ENCODE results near the gene CDT1. TPM values are rescaled to one million over a fixed set of nuclear protein-coding genes. Genes with fewer than 3 reads are reported as not detected.

Gene CDT1
- total RNA-seq, 1 experiment from 2014 or later: 74.1 TPM

GRCh38 chr16:88856828-88857727, 53.5 kb downstream of the CDT1 start, which contains the start of the genes GALNS and TRAPPC2L:
Gene GALNS, minus strand, starts transcription at chr16:88856947. Its CDS starts 70 bp downstream, at chr16:88856877.
Gene TRAPPC2L, plus strand, starts transcription at chr16:88857127. Its CDS starts 24 bp downstream, at chr16:88857151.
- DNase-seq: peak; percentile 96
- no peak within 1 kb of the TSS for H2BK20ac ChIP-seq (ENCODE audit: low read depth, low read length, poor library complexity, severe bottlenecking)
- H3K14ac ChIP-seq (ENCODE audit: insufficient read depth, low read length): peak within 1 kb of the TSS; percentile 48
- peaks cover 9 to 18% of the 10 kb centered on the region in 2 experiments for H3K4me1 Mint-ChIP-seq
- H3K36me3 Mint-ChIP-seq (ENCODE audit: insufficient read depth in 1 of 3, low read depth in 3 of 3): peaks cover 24 to 34% (median 26%) of the 10 kb centered on the region in 3 experiments
- no peak within 1 kb of the TSS for H2BK15ac ChIP-seq (ENCODE audit: low read depth, low read length)
- no peak within 1 kb of the TSS for H3K27ac ChIP-seq (ENCODE audit: insufficient read length, low read depth, low read length)
- no peak within 1 kb of the TSS for H2AK5ac ChIP-seq (ENCODE audit: insufficient read length, low read length)
- no peaks in the 10 kb centered on the region for H4K20me1 ChIP-seq (ENCODE audit: control insufficient read depth, insufficient read depth, insufficient read length)
- no peaks in the 10 kb centered on the region for H3K79me2 ChIP-seq (ENCODE audit: insufficient read depth, low read length)
- peak within 1 kb of the TSS; percentile 24 to 98 (median 89); a peak in 6 of 7 replicates for H3K27ac Mint-ChIP-seq
- H3K9ac ChIP-seq (ENCODE audit: extremely low read depth, insufficient read length, low read length): peak within 1 kb of the TSS; percentile 83
- H3K79me1 ChIP-seq (ENCODE audit: insufficient read depth, low read depth, low read length, poor library complexity, severe bottlenecking): no peaks in the 10 kb centered on the region
- no peak within 1 kb of the TSS for H3K23ac ChIP-seq (ENCODE audit: insufficient read length, low read depth, low read length)
- H2BK120ac ChIP-seq (ENCODE audit: low read depth, low read length, poor library complexity, severe bottlenecking): no peak within 1 kb of the TSS
- no peaks in the 10 kb centered on the region for H3K27me3 Mint-ChIP-seq (ENCODE audit: low read depth)
- H2AFZ ChIP-seq (ENCODE audit: low read length): no peak within 1 kb of the TSS
- peak within 1 kb of the TSS; percentile 98 for H3K4me2 ChIP-seq (ENCODE audit: insufficient read depth, insufficient read length, low read length)
- no CpG with 5 or more reads among the region's 87 CpGs for WGBS (ENCODE audit: extremely low coverage, insufficient read length, low lambda C conversion rate)
- H2BK12ac ChIP-seq (ENCODE audit: insufficient read length, low read depth, low read length): no peak within 1 kb of the TSS
- no peaks in the 10 kb centered on the region for H3K27me3 ChIP-seq (ENCODE audit: insufficient read depth, low read length)
- no peak within 1 kb of the TSS for H3K56ac ChIP-seq (ENCODE audit: insufficient read length, low read depth, low read length)
- TF ChIP-seq, protein P1, sequence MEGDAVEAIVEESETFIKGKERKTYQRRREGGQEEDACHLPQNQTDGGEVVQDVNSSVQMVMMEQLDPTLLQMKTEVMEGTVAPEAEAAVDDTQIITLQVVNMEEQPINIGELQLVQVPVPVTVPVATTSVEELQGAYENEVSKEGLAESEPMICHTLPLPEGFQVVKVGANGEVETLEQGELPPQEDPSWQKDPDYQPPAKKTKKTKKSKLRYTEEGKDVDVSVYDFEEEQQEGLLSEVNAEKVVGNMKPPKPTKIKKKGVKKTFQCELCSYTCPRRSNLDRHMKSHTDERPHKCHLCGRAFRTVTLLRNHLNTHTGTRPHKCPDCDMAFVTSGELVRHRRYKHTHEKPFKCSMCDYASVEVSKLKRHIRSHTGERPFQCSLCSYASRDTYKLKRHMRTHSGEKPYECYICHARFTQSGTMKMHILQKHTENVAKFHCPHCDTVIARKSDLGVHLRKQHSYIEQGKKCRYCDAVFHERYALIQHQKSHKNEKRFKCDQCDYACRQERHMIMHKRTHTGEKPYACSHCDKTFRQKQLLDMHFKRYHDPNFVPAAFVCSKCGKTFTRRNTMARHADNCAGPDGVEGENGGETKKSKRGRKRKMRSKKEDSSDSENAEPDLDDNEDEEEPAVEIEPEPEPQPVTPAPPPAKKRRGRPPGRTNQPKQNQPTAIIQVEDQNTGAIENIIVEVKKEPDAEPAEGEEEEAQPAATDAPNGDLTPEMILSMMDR (conservative IDR thresholded peaks at IDR 0.05): no peak
- peak within 1 kb of the TSS; percentile 96 to 100 for H3K4me3 Mint-ChIP-seq
- no peaks in the 10 kb centered on the region for H3K9me3 ChIP-seq (ENCODE audit: control insufficient read depth, low read depth, low read length)
- H3K18ac ChIP-seq (ENCODE audit: insufficient read length, low read depth, low read length): peak within 1 kb of the TSS; percentile 64
- no peaks in the 10 kb centered on the region for H3K4me1 ChIP-seq (ENCODE audit: insufficient read depth, low read length)
- no peak within 1 kb of the TSS for H4K91ac ChIP-seq (ENCODE audit: insufficient read length, low read depth, low read length)
- peaks cover 0 to 3% of the 10 kb centered on the region in 2 experiments; a peak in 2 of 5 replicates for H3K9me3 Mint-ChIP-seq
- no peak within 1 kb of the TSS for H4K8ac ChIP-seq (replicated peaks; ENCODE audit: insufficient read length, low read depth, low read length)
- H3K23me2 ChIP-seq (ENCODE audit: insufficient read length, low read depth, low read length, poor library complexity, severe bottlenecking): peaks cover 8% of the 10 kb centered on the region
- H3K4ac ChIP-seq (ENCODE audit: low read depth, low read length): no peak within 1 kb of the TSS
- no peak within 1 kb of the TSS for H3T11ph ChIP-seq (ENCODE audit: low read length)
- H4K5ac ChIP-seq (ENCODE audit: insufficient read length, low read depth, low read length): peak within 1 kb of the TSS; percentile 14
- H2BK5ac ChIP-seq (ENCODE audit: insufficient read length, low read length): no peak within 1 kb of the TSS

Measured in H9 (cell line).